ENCODE data around the gene LDLRAD4. TPM values are rescaled to one million over a fixed set of nuclear protein-coding genes. Genes with fewer than 3 reads are reported as not detected.

The LDLRAD4 gene
- total RNA-seq, 2 experiments from 2014 or later: 37.3 to 38.5 TPM

DNA sequence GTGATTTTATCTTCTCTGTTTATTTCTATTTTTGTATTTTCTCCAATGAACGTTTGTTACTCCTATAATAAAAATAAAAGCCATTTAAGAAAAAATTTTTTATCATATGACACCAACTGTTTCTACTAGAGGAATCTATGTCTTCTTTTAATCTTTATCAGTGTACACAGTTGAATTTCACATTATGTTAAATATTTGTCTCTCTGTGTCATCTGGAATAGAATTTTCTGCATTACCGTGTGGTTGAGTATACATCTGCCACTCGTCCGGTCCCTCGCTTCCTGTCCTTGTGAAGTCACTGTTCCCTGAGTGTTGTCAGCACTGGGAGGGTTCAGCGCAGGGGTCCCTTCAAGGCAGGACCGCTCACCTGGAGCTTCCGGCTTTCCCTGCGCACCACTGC is 99.2 kb downstream of the LDLRAD4 start:
- POLR2A ChIA-PET: interaction anchor here (1.4 kb wide), 1 partner anchor 13 kb away, joined by 3 read pairs; no protein-coding TSS in a partner anchor
- H3K4me3 Mint-ChIP-seq: no peak overlapping the region
- H3K4me1 Mint-ChIP-seq (ENCODE audit: low read depth): peaks cover 37% of the 10 kb centered on the region
- no peak overlapping the region for H3K27ac Mint-ChIP-seq
- H3K27me3 Mint-ChIP-seq: no peaks in the 10 kb centered on the region
- intact Hi-C loops (cut with micrococcal nuclease): no loop called here
- DNase-seq (no peak), ATAC-seq (no peak)
- CTCF ChIA-PET: interaction anchor here (3.5 kb wide), 1 partner anchor 102 kb away, joined by 11 read pairs; no protein-coding TSS in a partner anchor
- peaks cover 28% of the 10 kb centered on the region for H3K36me3 Mint-ChIP-seq (ENCODE audit: low read depth)
- H3K9me3 Mint-ChIP-seq: peaks cover 18% of the 10 kb centered on the region
- TF ChIP-seq, protein P1, sequence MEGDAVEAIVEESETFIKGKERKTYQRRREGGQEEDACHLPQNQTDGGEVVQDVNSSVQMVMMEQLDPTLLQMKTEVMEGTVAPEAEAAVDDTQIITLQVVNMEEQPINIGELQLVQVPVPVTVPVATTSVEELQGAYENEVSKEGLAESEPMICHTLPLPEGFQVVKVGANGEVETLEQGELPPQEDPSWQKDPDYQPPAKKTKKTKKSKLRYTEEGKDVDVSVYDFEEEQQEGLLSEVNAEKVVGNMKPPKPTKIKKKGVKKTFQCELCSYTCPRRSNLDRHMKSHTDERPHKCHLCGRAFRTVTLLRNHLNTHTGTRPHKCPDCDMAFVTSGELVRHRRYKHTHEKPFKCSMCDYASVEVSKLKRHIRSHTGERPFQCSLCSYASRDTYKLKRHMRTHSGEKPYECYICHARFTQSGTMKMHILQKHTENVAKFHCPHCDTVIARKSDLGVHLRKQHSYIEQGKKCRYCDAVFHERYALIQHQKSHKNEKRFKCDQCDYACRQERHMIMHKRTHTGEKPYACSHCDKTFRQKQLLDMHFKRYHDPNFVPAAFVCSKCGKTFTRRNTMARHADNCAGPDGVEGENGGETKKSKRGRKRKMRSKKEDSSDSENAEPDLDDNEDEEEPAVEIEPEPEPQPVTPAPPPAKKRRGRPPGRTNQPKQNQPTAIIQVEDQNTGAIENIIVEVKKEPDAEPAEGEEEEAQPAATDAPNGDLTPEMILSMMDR (IDR thresholded peaks at IDR 0.05): no peak

DNA sequence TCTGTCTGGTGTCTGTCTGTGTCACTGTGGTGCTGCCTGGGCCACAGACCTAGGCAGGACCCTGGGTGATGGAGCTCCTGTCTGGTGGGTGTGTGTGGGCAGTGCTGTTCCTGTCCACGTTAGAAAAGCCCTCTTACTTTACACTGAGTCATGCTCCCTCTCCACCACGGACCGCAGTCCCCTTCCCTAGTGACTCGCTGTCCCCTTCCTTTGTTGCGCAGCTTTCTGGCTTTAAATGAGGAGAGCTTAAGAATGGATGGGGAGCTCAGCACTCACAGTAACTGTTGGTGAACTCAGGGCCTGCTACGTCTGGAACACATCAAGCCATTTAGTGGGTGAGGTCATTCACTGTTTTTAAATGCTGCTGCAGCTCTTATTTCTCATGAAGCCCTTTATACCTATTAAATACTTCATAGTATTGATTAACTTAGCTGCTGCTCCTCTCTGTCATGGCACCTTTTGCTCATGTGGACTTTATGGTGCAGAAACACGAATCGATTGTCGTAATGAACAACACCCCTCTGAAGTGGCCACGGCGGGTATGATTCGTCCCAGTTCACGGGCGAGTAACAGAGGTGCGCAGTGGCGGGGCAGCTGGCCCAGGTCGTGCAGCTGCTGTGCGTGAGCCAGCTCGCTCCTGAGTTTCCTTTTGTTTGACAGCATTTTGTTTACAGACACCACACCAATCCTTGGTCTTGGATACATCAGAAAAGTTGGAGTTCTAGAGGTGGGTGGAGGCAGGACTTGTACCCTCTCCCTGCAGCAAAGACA is 100.4 kb downstream of the LDLRAD4 start:
- Mint-ChIP-seq H3K4me1 (ENCODE audit: low read depth) (peaks cover 26% of the 10 kb centered on the region), H3K4me3 (no peak overlapping the region), H3K36me3 (ENCODE audit: low read depth) (peaks cover 22% of the 10 kb centered on the region), H3K27me3 (no peaks in the 10 kb centered on the region), H3K27ac (no peak overlapping the region), H3K9me3 (peaks cover 18% of the 10 kb centered on the region)
- TF ChIP-seq, protein P1 (IDR thresholded peaks at IDR 0.05): no peak
- POLR2A ChIA-PET: interaction anchor here (0.8 to 1.4 kb wide), 2 partner anchors 12 to 29 kb away, joined by 3 read pairs; no protein-coding TSS in a partner anchor
- ATAC-seq (peak; percentile 68), DNase-seq (peak; percentile 44)
- intact Hi-C loops (cut with micrococcal nuclease): no loop called here
- CTCF ChIA-PET: interaction anchor here (1.1 to 3.5 kb wide), 2 partner anchors 46 to 103 kb away, joined by 3 to 11 read pairs; no protein-coding TSS in a partner anchor

DNA sequence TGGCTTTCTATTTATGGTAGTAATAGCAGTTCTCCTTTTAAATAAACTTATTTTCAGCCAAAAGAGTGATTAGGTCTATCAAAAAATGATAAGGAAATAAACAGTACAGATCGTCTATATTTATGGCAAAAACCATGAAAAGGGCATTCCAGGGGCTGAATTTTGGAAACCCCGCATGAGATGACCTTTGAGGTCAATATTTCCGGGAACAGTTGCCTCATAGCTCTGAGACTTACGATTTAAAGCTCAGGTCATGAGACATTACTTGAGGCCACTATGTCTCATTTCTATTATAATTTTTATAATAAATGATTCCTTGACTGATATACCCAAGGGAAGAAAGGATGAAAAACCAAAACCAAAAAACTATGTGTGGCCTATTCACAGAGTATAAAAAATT is 101.1 kb downstream of the LDLRAD4 start:
- peaks cover 19% of the 10 kb centered on the region for H3K4me1 Mint-ChIP-seq (ENCODE audit: low read depth)
- ATAC-seq (no peak), DNase-seq (no peak)
- H3K36me3 Mint-ChIP-seq (ENCODE audit: low read depth): peaks cover 17% of the 10 kb centered on the region
- peaks cover 14% of the 10 kb centered on the region for H3K9me3 Mint-ChIP-seq
- no peaks in the 10 kb centered on the region for H3K27me3 Mint-ChIP-seq
- ChIA-PET POLR2A (no interaction called here), CTCF (no interaction called here)
- TF ChIP-seq, protein P1 (IDR thresholded peaks at IDR 0.05): no peak
- no peak overlapping the region for H3K27ac Mint-ChIP-seq
- H3K4me3 Mint-ChIP-seq: no peak overlapping the region
- intact Hi-C loops (cut with micrococcal nuclease): no loop called here

DNA sequence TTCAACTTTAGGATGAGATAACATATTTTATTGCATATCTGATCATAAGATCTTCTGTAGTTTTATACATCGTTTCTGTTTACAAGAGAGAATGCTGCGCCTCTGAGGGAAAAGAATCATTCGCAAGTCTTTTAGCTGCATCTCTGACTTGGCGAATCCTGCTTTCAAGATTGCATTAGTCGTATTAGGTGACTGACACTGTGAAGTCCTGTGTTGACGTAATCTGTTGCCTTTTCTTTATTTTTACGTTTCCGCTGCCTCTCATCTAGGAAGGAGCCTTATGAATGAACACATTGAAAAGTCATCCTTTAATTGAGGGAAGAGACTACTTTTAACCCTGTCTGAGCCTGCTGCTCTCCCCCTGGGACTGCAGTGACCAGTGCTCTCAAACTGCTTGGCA is 101.5 kb downstream of the LDLRAD4 start:
- peaks cover 16% of the 10 kb centered on the region for H3K4me1 Mint-ChIP-seq (ENCODE audit: low read depth)
- POLR2A ChIA-PET: no interaction called here
- ATAC-seq (no peak), DNase-seq (no peak)
- H3K36me3 Mint-ChIP-seq (ENCODE audit: low read depth): peaks cover 13% of the 10 kb centered on the region
- intact Hi-C loops (cut with micrococcal nuclease): no loop called here
- no peak overlapping the region for H3K4me3 Mint-ChIP-seq
- H3K27ac Mint-ChIP-seq: no peak overlapping the region
- peaks cover 13% of the 10 kb centered on the region for H3K9me3 Mint-ChIP-seq
- H3K27me3 Mint-ChIP-seq: no peaks in the 10 kb centered on the region
- TF ChIP-seq, protein P1 (IDR thresholded peaks at IDR 0.05): no peak
- CTCF ChIA-PET: no interaction called here

DNA sequence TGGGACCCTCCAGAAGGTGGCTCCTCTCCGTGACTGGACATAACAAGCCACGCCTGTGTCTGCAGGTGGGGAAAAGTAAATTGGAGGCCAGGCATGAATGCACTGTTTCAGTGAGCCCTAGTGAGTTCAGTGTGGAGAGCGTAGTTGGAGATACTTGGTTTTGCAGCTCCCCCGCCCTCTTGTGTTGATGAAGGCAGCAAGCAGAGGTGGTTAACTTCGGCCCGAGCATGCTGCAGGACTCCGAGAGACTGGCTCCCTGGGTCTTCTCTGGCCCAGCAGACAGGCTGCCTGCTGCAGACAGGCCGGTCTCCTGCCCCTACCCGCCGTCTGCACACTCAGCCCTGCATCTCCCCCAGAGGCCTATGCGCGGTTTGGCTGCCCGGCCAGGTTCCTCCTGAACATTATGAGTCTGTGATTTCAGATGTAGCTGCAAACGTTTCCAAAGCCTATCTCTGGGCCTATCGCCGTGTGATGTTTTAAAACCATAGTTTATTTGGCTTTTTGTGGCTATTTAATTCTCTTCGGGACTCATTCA is 102.4 kb downstream of the LDLRAD4 start:
- Mint-ChIP-seq H3K9me3 (peaks cover 7% of the 10 kb centered on the region), H3K27ac (no peak overlapping the region), H3K4me1 (ENCODE audit: low read depth) (peaks cover 16% of the 10 kb centered on the region), H3K4me3 (no peak overlapping the region), H3K36me3 (ENCODE audit: low read depth) (peaks cover 7% of the 10 kb centered on the region), H3K27me3 (no peaks in the 10 kb centered on the region)
- ChIA-PET CTCF (no interaction called here), POLR2A (no interaction called here)
- TF ChIP-seq, protein P1 (IDR thresholded peaks at IDR 0.05): no peak
- DNase-seq (no peak), ATAC-seq (no peak)
- intact Hi-C loops (cut with micrococcal nuclease): no loop called here
